DOHH2 (cell line): ENCODE data around the gene DIS3L2.
"Not testable (repeated sequence)": the region's sequence is repeated elsewhere in the genome, so short reads cannot be mapped to it uniquely, and the experiment has no call there.

Source experiments
- CTCF ChIP-seq: fragments of 200-600 bp; sonication (generic); IDR thresholded peaks from one replicate; pipeline ENCODE4 v1.5.1; 2014; ENCODE audit warnings: antibody characterized with exemption, mild to moderate bottlenecking, low read depth, low read length; ENCODE audit not compliant: poor library complexity, severe bottlenecking
- EZH2phosphoT487 ChIP-seq: fragments of 200-600 bp; sonication (generic); IDR thresholded peaks from 2 replicates; pipeline ENCODE4 v1.6.1; 2017; ENCODE audit warnings: borderline replicate concordance, mild to moderate bottlenecking, antibody characterized with exemption, low read length, moderate library complexity, mixed read lengths

- TF ChIP-seq CTCF, EZH2phosphoT487: not testable (repeated sequence)
Measured at GRCh38 chr2:232381204-232382031, 419.9 kb downstream of the DIS3L2 start.
